Kidney (tissue), 14 donors: ENCODE data around the gene SAXO2. TPM values are rescaled to one million over a fixed set of nuclear protein-coding genes. Genes with fewer than 3 reads are reported as not detected.

ENCODE experiments used
- DNase-seq, 5 donors: peaks; one replicate each; pipeline ENCODE4 v3.0.0-alpha.2; 2013 to 2020
- FAIRE-seq: peaks from 2 replicates; lab custom pipeline; 2012; peaks lifted over from hg19 to GRCh38; lab: Jason Lieb, UNC
- H3K27ac ChIP-seq, 2 donors: one replicate each; pipeline ENCODE4 v1.7.0; 2013; ENCODE audit warnings: low read depth in 2 of 2, low read length in 2 of 2, inconsistent platforms in 1 of 2
- H3K27me3 ChIP-seq: one replicate; pipeline ENCODE4 v1.7.1; 2013; ENCODE audit warnings: low read length, inconsistent platforms; ENCODE audit not compliant: control insufficient read depth, insufficient read depth
- H3K36me3 ChIP-seq, 3 donors: one replicate each; pipeline versions ENCODE4 v1.7.0 to v1.7.1; 2013; ENCODE audit warnings: low read length in 3 of 3, control low read depth in 1 of 3, inconsistent platforms in 1 of 3; ENCODE audit not compliant: insufficient read depth in 3 of 3, control insufficient read depth in 2 of 3
- H3K4me1 ChIP-seq, 3 donors: one replicate each; pipeline versions ENCODE4 v1.7.0 to v1.7.1; 2013; ENCODE audit warnings: low read length in 3 of 3, inconsistent platforms in 1 of 3, low read depth in 1 of 3; ENCODE audit not compliant: control insufficient read depth in 2 of 3, insufficient read depth in 2 of 3
- H3K4me3 ChIP-seq, 3 donors: one replicate each; pipeline versions ENCODE4 v1.7.0 to v1.8.1; 2013; ENCODE audit warnings: low read length in 3 of 3, control low read depth in 1 of 3, inconsistent platforms in 1 of 3
- H3K9ac ChIP-seq, 3 donors: one replicate each; pipeline versions ENCODE4 v1.7.0 to v1.7.1; 2013; ENCODE audit warnings: low read length in 3 of 3, control low read depth in 1 of 3, inconsistent platforms in 1 of 3
- H3K9me3 ChIP-seq, 3 donors: one replicate each; pipeline versions ENCODE4 v1.7.0 to v1.7.1; 2013; ENCODE audit warnings: low read length in 3 of 3, control low read depth in 1 of 3, inconsistent platforms in 1 of 3; ENCODE audit not compliant: control insufficient read depth in 2 of 3, insufficient read depth in 1 of 3
- CTCF ChIP-seq: IDR thresholded peaks from 3 replicates; pipeline ENCODE4 v1.5.1; 2012; ENCODE audit warnings: mild to moderate bottlenecking, moderate library complexity, borderline replicate concordance; ENCODE audit not compliant: insufficient read depth; ENCODE audit errors: extremely low read depth
- intact Hi-C: fragments of 100-400 bp; cut with DNase I; formaldehyde crosslinking; loops from one replicate; pipeline ENCODE4 v1.11.1; 2022
- polyA plus RNA-seq: library from polyadenylated mRNA; stranded (reverse); fragments of 350-450 nt; fragmentation: Illumina TruSeq; extraction: RNeasy Lipid Tissue Mini Kit (QIAGEN cat#74804); gene quantifications from one replicate; pipeline ENCODE4 v1.2.3, GENCODE V29; 2014; ENCODE audit warnings: low read depth, low replicate concordance; ENCODE audit not compliant: insufficient read depth
- total RNA-seq: library from RNA; stranded (reverse); fragmentation: NEBNext Ultra II Directional; extraction: Animal tissue kit (Norgen Biotek cat#: 25700); gene quantifications from one replicate; pipeline ENCODE4 v1.2.1, GENCODE V29; 2021
- donor health status: control.
- donor health status: control.
- donor health status: control.
- donor health status: control.
- donor health status: control.
- donor health status: DM: yes; HTN: yes; CAD: no.
- donor health status: Normal renal cell carcinoma (clear cell type).

SAXO2 gene
- total and polyA plus RNA-seq, 2 donors from 2014 or later: 3.2 to 5.1 TPM

- H3K4me1 ChIP-seq: no peaks in the 10 kb centered on the region
- intact Hi-C loops: no loop called here
- FAIRE-seq (no peak), DNase-seq (no peak)
- no peaks in the 10 kb centered on the region for H3K9me3 ChIP-seq
- H3K36me3 ChIP-seq: no peaks in the 10 kb centered on the region
- no peaks in the 10 kb centered on the region for H3K27me3 ChIP-seq
- no peak for TF ChIP-seq CTCF
- no peak overlapping the region for H3K4me3 ChIP-seq
- H3K9ac ChIP-seq: no peak overlapping the region
- H3K27ac ChIP-seq: no peak overlapping the region
These were observed 42.1 kb downstream of the SAXO2 start for GRCh38 chr15:82304778-82305090.

- intact Hi-C loops: no loop called here
- no peaks in the 10 kb centered on the region for H3K27me3 ChIP-seq
- H3K4me3 ChIP-seq: no peak overlapping the region
- FAIRE-seq: no peak
- DNase-seq: no peak
- no peaks in the 10 kb centered on the region for H3K4me1 ChIP-seq
- no peak for TF ChIP-seq CTCF
- no peak overlapping the region for H3K27ac ChIP-seq
- no peak overlapping the region for H3K9ac ChIP-seq
- H3K9me3 ChIP-seq: no peaks in the 10 kb centered on the region
- no peaks in the 10 kb centered on the region for H3K36me3 ChIP-seq
These were observed 43.0 kb downstream of the SAXO2 start for GRCh38 chr15:82305621-82306048.

GRCh38 chr15:82306791-82307713 is 44.4 kb downstream of the SAXO2 start:
- Histone ChIP-seq H3K9me3 (no peaks in the 10 kb centered on the region), H3K4me1 (no peaks in the 10 kb centered on the region), H3K9ac (no peak overlapping the region), H3K36me3 (no peaks in the 10 kb centered on the region), H3K27ac (no peak overlapping the region), H3K27me3 (no peaks in the 10 kb centered on the region), H3K4me3 (no peak overlapping the region)
- intact Hi-C loops: no loop called here
- TF ChIP-seq CTCF: no peak
- DNase-seq (no peak), FAIRE-seq (no peak)
